ENCODE measurements around the gene MYLIP.

- TF ChIP-seq, protein P1, sequence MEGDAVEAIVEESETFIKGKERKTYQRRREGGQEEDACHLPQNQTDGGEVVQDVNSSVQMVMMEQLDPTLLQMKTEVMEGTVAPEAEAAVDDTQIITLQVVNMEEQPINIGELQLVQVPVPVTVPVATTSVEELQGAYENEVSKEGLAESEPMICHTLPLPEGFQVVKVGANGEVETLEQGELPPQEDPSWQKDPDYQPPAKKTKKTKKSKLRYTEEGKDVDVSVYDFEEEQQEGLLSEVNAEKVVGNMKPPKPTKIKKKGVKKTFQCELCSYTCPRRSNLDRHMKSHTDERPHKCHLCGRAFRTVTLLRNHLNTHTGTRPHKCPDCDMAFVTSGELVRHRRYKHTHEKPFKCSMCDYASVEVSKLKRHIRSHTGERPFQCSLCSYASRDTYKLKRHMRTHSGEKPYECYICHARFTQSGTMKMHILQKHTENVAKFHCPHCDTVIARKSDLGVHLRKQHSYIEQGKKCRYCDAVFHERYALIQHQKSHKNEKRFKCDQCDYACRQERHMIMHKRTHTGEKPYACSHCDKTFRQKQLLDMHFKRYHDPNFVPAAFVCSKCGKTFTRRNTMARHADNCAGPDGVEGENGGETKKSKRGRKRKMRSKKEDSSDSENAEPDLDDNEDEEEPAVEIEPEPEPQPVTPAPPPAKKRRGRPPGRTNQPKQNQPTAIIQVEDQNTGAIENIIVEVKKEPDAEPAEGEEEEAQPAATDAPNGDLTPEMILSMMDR (IDR thresholded peaks at IDR 0.05): no peak
- TF ChIP-seq POLR2A (IDR thresholded peaks at IDR 0.05): no peak
Measured at GRCh38 chr6:16126861-16127260, 2.0 kb upstream of the MYLIP start.
